Stimulated activated CD8-positive, alpha-beta memory T cell treated with anti-CD3 and anti-CD28 coated beads, Interleukin-12 subunit alpha, Interleukin-12 subunit beta, amount 100 ng/mL, for 4 hours (primary cell): ENCODE data around the gene EYS.
"Not testable (repeated sequence)": the region's sequence is repeated elsewhere in the genome, so short reads cannot be mapped to it uniquely, and the experiment has no call there.

Experiments
- DNase-seq: peaks from one replicate; pipeline ENCODE4 v3.0.0-alpha.2; 2020; ENCODE audit warnings: low read depth

EYS gene

GRCh38 chr6:65088575-65088974, 618.5 kb downstream of the EYS start:
- no peak for DNase-seq

GRCh38 chr6:65081756-65082155, 625.3 kb downstream of the EYS start:
- no peak for DNase-seq

GRCh38 chr6:65075705-65076230, 631.3 kb downstream of the EYS start:
- DNase-seq = no peak

GRCh38 chr6:65072500-65072899, 634.5 kb downstream of the EYS start:
- no peak for DNase-seq

GRCh38 chr6:65071480-65071879, 635.5 kb downstream of the EYS start:
- no peak for DNase-seq

GRCh38 chr6:65064844-65065243, 642.2 kb downstream of the EYS start:
- DNase-seq = no peak

GRCh38 chr6:65059568-65059967, 647.5 kb downstream of the EYS start:
- no peak for DNase-seq

GRCh38 chr6:65055545-65055944, 651.5 kb downstream of the EYS start:
- no peak for DNase-seq

- no peak for DNase-seq
Observed at GRCh38 chr6:65052626-65053025, 654.4 kb downstream of the EYS start.

GRCh38 chr6:65045801-65046200, 661.2 kb downstream of the EYS start:
- DNase-seq = no peak

GRCh38 chr6:65014006-65014405, 693.0 kb downstream of the EYS start:
- DNase-seq = no peak

- no peak for DNase-seq
Observed at GRCh38 chr6:65006788-65007187, 700.2 kb downstream of the EYS start.

- DNase-seq = no peak
Observed at GRCh38 chr6:65004283-65004682, 702.7 kb downstream of the EYS start.

- not testable (repeated sequence) for DNase-seq
Observed at GRCh38 chr6:65002882-65003281, 704.1 kb downstream of the EYS start.

GRCh38 chr6:65000815-65001214, 706.2 kb downstream of the EYS start:
- no peak for DNase-seq

- DNase-seq = no peak
Observed at GRCh38 chr6:64998204-64998603, 708.8 kb downstream of the EYS start.

- DNase-seq = no peak
Observed at GRCh38 chr6:64996301-64996700, 710.7 kb downstream of the EYS start.

- DNase-seq = no peak
Observed at GRCh38 chr6:64990652-64991304, 716.2 kb downstream of the EYS start.

GRCh38 chr6:64988148-64988547, 718.9 kb downstream of the EYS start:
- no peak for DNase-seq

- no peak for DNase-seq
Observed at GRCh38 chr6:64987066-64987465, 720.0 kb downstream of the EYS start.

- DNase-seq = no peak
Observed at GRCh38 chr6:64985726-64986125, 721.3 kb downstream of the EYS start.

GRCh38 chr6:64984948-64985347, 722.1 kb downstream of the EYS start:
- no peak for DNase-seq

- DNase-seq = no peak
Observed at GRCh38 chr6:64983089-64983488, 723.9 kb downstream of the EYS start.

GRCh38 chr6:64973142-64973541, 733.9 kb downstream of the EYS start:
- no peak for DNase-seq
